Esophagus mucosa (tissue), 1 donor: Measurements from ENCODE around the gene CAGE1. TPM values are rescaled to one million over a fixed set of nuclear protein-coding genes. Genes with fewer than 3 reads are reported as not detected.
A peak's percentile ranks its signal among the peaks of the same experiment; 100 is the strongest.
"Not testable (repeated sequence)": the region's sequence is repeated elsewhere in the genome, so short reads cannot be mapped to it uniquely, and the experiment has no call there.

ENCODE experiments used
- ATAC-seq: fragments of 200-7000 bp; cut with Tn5 transposase; one replicate; pipeline ENCODE4 v1.9.1; 2020
- total RNA-seq: library from RNA; stranded (reverse); gene quantifications from one replicate; pipeline ENCODE4 v1.2.4, GENCODE V29; 2023
- donor health status: DM: yes; HTN: yes; CAD: no.

Gene CAGE1
- total RNA-seq, 1 donor from 2014 or later: 0.28 TPM

GRCh38 chr6:7409740-7410139 lies 20.2 kb upstream of the CAGE1 start:
- ATAC-seq: no peak

DNA sequence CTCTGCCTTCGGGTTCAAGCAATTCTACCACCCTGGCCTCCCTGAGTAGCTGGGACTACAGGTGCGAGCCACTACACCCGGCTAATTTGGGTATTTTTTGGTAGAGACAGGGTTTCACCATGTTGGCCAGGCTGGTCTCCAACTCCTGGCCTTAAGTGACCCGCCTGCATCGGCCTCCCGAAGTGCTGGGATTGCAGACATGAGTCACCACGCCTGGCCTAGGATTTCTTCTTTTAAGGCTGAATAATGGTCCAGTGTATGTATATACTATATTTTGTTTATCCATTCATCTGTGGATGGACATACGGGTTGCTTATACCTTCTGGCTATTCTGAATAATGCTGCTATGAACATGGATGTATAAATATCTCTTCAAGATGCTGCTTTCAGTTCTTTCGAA lies 17.2 kb upstream of the CAGE1 start:
- ATAC-seq: no peak

GRCh38 chr6:7404546-7404945 lies 15.0 kb upstream of the CAGE1 start:
- no peak for ATAC-seq

- no peak for ATAC-seq
Observed at GRCh38 chr6:7402716-7403115, 13.2 kb upstream of the CAGE1 start.

- ATAC-seq: no peak
Observed at GRCh38 chr6:7401075-7401474, 11.5 kb upstream of the CAGE1 start.

- ATAC-seq: no peak
Observed at GRCh38 chr6:7392402-7392801, 2.9 kb upstream of the CAGE1 start.

DNA sequence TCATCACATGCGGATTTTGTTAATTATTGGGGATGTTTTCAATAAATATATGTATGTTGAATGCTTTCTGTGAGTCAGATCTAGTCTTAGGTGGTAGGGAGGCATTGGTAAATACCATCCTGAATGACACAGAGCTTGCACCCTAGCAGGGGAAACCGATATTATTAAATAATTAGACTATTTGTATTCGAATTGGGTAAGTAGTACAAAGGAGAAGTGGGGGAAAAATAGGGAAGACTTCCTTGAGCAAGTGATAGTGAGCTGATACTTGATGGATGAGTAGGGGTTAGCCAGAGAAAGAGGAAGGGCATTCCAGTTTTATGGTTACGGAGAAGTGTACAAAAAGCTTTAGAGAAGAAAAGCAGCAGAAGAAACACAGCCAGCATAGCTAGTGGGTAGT lies 1.6 kb upstream of the CAGE1 start:
- ATAC-seq: no peak

- no peak for ATAC-seq
Observed at GRCh38 chr6:7390226-7390878, 810 bp upstream of the CAGE1 start.

DNA sequence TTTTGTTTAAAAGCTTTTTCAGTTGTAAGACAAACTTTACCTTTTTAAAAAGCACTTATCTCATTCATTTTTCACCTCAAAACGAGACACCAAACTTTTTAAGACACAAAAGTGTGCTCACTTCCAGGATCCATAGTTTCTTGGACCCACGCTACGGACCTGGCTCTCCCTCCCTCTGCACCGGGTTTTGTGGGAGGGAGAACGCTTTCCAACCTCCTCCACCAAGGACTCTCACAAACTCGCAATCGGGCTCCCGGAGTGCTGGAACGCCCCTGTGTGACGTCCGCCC lies 436 bp downstream of the CAGE1 start:
- ATAC-seq: peak; percentile 79

DNA sequence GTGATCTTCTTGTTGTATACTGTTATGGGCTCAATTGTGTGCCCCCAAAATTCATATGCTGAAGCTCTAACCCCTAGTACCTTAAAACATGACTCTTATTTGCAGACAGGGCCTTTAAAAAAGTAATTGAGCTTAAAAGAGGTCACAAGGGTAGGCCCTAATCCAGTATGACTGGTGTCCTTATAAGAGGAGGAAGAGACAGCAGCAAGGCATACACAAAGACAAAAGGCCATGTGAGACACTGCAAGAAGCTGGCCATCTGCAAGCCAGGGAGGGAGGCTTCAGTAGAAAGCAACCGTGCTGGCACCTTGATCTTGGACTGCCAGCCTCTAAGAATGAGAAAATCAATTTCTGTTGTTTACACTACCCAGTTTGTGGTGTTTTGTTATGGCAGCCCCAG lies 8.4 kb downstream of the CAGE1 start:
- peak; percentile 57 for ATAC-seq

DNA sequence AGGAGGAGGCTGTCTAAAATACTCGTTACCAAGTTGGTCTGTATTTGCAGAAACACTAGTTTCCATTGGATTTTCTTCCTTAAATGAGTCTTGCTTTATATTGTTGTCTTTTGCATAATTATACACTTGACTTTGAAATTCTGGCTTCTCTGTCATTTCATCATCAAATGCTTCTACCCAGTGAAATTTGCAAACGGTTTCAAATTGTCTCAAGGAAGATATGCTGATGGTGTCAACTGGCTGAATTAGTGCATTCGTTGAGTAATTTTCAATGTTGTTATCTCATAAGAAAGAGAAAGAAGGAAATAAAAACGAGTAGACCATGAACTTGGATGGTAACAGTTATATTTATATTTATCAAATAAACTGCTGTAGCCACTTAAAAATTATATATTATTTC lies 10.8 kb downstream of the CAGE1 start:
- ATAC-seq: no peak

DNA sequence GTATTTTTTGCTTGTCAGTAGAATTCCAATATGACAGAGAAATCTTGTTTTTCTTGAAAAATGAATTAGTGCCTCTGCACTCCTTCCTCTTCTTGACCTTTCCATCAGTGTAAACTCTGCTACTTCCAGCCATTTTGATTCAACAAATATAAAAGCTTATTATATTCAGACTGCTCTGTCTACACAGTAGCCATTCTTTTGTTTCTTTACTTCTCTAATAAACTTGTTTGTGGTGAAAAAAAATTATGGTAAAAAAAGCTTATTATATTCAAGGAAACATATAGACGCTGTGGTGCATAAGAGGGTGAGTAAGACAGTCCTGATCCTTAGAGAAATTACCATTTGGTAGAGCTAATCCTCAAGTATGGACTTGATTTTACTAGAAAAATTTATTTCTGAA lies 11.6 kb downstream of the CAGE1 start:
- no peak for ATAC-seq

GRCh38 chr6:7373739-7374138 lies 15.8 kb downstream of the CAGE1 start:
- no peak for ATAC-seq

DNA sequence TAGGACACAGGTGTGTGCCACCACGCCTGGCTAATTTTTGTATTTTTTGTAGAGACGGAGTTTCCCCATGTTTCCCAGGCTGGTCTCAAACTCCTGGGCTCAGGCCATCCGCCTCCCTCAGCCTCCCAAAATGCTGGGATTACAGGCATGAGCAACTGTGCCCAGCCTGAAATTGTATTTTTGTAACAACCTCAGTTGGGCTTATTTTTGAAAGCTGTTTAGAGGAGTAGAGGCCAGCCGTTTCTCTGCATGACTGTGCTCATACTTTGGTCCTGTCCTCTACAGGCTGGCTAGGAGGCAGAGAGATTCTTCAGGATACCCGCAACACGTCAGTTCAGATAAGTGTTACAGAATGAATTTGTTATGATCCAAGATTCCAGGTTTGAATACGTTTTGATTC lies 22.1 kb downstream of the CAGE1 start:
- ATAC-seq: no peak

- not testable (repeated sequence) for ATAC-seq
Observed at GRCh38 chr6:7351916-7352315, 37.6 kb downstream of the CAGE1 start.

- not testable (repeated sequence) for ATAC-seq
Observed at GRCh38 chr6:7350591-7350990, 39.0 kb downstream of the CAGE1 start.

- ATAC-seq: peak; percentile 98
Observed at GRCh38 chr6:7347551-7347997, 42.0 kb downstream of the CAGE1 start.

DNA sequence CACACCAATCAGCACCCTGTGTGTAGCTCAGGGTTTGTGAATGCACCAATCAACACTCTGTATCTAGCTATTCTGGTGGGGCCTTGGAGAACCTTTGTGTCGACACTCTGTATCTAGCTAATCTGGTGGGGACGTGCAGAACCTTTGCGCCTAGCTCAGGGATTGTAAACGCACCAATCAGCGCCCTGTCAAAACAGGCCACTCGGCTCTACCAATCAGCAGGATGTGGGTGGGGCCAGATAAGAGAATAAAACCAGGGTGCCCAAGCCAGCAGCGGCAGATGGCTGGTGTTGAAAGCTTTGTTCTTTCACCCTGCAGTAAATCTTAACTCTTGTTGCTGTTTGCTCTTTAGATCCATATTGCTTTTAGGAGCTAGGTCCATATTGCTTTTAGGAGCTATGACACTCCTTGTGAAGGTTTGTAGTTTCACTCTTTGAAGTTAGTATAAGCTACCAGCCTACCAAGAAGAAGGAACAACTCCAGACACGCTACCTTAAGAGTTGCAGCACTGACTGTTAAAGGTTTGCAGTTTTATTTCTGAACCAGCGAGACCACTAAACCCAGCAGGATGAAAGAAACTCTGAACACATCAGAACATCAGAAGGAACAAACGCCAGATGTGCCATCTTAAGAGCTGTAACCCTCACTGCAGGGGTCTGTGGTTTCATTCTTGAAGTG lies 44.6 kb downstream of the CAGE1 start:
- ATAC-seq: not testable (repeated sequence)

- no peak for ATAC-seq
Observed at GRCh38 chr6:7343546-7344475, 45.7 kb downstream of the CAGE1 start.

- ATAC-seq: peak; percentile 36
Observed at GRCh38 chr6:7341989-7342742, 47.4 kb downstream of the CAGE1 start.

DNA sequence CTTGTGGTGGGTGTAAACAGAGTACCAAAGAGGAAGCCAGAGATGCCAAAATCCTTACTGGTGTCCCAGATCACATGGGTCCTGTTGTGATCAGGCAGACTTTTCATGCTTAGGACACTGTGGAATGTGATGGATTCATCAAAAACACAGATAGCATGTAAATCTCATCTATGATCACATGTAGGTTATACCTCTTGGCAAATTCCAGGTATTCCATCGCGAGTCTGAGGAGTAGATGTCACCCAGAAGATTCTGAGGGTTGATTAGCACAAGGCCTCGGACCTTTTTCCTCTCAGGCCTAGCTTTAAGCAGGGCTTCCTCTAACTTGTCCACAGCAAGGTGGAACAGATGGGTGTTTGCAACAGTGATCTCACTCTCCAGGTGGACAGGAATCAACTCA lies 48.3 kb downstream of the CAGE1 start:
- ATAC-seq: no peak

DNA sequence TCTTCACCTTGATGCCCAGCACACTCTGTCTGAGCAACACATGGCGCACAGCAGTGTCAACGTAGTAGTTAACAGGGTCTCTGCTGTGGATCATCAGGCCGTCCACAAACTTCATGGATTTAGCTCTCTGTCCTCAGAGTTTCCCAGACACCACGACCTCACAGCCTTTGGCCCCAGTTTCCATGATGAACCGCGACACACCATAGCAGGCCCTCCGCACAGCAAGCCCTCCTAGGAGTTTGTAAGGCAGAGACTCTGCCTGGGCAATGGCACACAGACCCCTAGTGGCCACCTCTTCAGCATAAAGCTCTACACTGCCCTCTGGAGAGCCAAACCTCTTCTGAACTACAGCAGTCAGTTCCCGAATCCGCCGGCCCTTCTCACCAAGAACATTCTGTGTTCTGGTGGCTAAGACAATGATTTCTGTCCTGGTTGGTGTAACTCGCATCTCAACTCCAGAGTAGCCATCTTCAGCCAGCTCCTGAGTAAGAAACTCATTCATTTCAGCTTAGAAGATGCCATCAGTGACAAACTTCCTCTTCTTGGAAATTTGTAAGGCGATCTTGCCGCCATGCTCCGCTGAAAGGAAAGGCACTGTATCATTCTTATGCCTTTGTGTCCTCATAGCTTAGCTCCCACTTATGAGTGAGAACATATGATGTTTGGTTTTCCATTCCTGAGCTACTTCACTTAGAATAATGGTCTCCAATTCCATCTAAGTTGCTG lies 50.4 kb downstream of the CAGE1 start:
- ATAC-seq: peak; percentile 44
